Uterus (tissue), 4 donors: ENCODE measurements around the gene MKI67. TPM values are rescaled to one million over a fixed set of nuclear protein-coding genes. Genes with fewer than 3 reads are reported as not detected.
"Not testable (repeated sequence)": the region's sequence is repeated elsewhere in the genome, so short reads cannot be mapped to it uniquely, and the experiment has no call there.

Experiments used
- DNase-seq, 2 donors: peaks; one replicate each; pipeline ENCODE4 v3.0.0-alpha.2; 2019 to 2020
- H3K27ac ChIP-seq, 2 donors: fragments of 200-600 bp; sonication (generic); 1 replicate in 1 of 2; 2 replicates in 1 of 2; pipeline ENCODE4 v1.5.1; 2016 to 2018
- H3K27me3 ChIP-seq, 2 donors: fragments of 200-600 bp; sonication (generic); one replicate each; pipeline ENCODE4 v1.5.1; 2018 to 2019; ENCODE audit warnings: control low read depth in 1 of 2
- H3K36me3 ChIP-seq, 2 donors: fragments of 200-600 bp; sonication (generic); one replicate each; pipeline ENCODE4 v1.5.1; 2019; ENCODE audit warnings: control low read depth in 1 of 2
- H3K4me1 ChIP-seq, 2 donors: fragments of 200-600 bp; sonication (generic); one replicate each; pipeline ENCODE4 v1.5.1; 2018 to 2019; ENCODE audit warnings: control low read depth in 1 of 2
- H3K4me3 ChIP-seq, 2 donors: fragments of 200-600 bp; sonication (generic); 1 replicate in 1 of 2; 2 replicates in 1 of 2; pipeline ENCODE4 v1.5.1; 2018 to 2019; ENCODE audit warnings: mild to moderate bottlenecking in 1 of 2
- H3K9me3 ChIP-seq, 2 donors: fragments of 200-600 bp; sonication (generic); one replicate each; pipeline ENCODE4 v1.5.1; 2019; ENCODE audit warnings: control low read depth in 1 of 2
- POLR2A ChIP-seq, 2 donors: fragments of 450-650 bp; IDR thresholded peaks; one replicate each; pipeline ENCODE4 v1.6.1; 2016; ENCODE audit warnings: antibody characterized with exemption in 2 of 2, mild to moderate bottlenecking in 1 of 2, moderate library complexity in 1 of 2
- intact Hi-C: fragments of 100-400 bp; cut with DNase I; formaldehyde crosslinking; loops from one replicate; pipeline ENCODE4 v1.15.1; 2023; ENCODE audit warnings: low total_unique reads
- total RNA-seq, 4 donors: library from RNA; depleted of rRNA in 3 of 4; stranded (reverse); fragments of >200 nt in 3 of 4; gene quantifications; one replicate each; pipeline versions ENCODE4 v1.1.0 to v1.2.4, GENCODE V29; 2014 to 2023
- TF ChIP-seq, protein P1 (sequence below), 4 experiments: fragments of 200-600 bp in 2 of 4; fragments of 450-650 bp in 2 of 4; sonication (generic) in 2 of 4; IDR thresholded peaks; one replicate each; pipeline ENCODE4 v1.5.1; 2016 to 2019; ENCODE audit warnings: antibody characterized with exemption in 4 of 4, mild to moderate bottlenecking in 2 of 4, moderate library complexity in 1 of 4
- donor health status: DM: yes; HTN: yes; CAD: no.

The MKI67 gene
- total RNA-seq, 4 donors from 2014 or later, result under 0.01 to 16.9 (median 0.56) TPM

DNA sequence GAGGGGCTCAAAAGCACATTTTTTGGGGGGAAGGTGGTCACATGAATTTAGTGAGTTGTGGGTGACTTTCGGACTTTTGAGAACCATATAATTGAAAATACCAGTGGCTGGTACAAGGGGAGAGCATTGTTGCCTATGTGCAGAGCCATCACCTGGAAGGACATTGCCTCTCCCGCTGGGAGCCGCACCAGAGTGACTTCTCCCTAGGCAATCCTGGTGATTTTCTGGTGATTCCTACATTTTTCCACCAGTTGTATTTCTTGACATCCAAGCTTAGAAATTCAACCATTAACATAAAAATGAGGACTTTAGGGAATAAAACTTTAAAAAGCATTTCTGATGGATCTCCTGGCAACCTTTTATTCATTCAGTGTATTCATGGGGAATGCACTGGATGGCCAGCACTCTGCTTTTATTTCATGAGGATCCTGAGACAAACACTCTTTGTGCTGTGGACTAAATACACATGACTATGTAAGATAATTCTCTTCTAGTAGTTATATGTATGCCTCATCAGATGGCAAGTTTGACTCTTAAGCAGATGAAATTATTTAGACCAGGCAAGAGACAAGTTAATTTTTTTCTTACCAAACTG is 41.8 kb upstream of the MKI67 start:
- Histone ChIP-seq H3K4me3 (no peak overlapping the region), H3K27me3 (no peaks in the 10 kb centered on the region), H3K9me3 (no peaks in the 10 kb centered on the region), H3K4me1 (no peaks in the 10 kb centered on the region), H3K27ac (no peak overlapping the region), H3K36me3 (no peaks in the 10 kb centered on the region)
- intact Hi-C loops, result no loop called here
- TF ChIP-seq, protein P1, sequence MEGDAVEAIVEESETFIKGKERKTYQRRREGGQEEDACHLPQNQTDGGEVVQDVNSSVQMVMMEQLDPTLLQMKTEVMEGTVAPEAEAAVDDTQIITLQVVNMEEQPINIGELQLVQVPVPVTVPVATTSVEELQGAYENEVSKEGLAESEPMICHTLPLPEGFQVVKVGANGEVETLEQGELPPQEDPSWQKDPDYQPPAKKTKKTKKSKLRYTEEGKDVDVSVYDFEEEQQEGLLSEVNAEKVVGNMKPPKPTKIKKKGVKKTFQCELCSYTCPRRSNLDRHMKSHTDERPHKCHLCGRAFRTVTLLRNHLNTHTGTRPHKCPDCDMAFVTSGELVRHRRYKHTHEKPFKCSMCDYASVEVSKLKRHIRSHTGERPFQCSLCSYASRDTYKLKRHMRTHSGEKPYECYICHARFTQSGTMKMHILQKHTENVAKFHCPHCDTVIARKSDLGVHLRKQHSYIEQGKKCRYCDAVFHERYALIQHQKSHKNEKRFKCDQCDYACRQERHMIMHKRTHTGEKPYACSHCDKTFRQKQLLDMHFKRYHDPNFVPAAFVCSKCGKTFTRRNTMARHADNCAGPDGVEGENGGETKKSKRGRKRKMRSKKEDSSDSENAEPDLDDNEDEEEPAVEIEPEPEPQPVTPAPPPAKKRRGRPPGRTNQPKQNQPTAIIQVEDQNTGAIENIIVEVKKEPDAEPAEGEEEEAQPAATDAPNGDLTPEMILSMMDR (IDR thresholded peaks at IDR 0.05), result no peak
- TF ChIP-seq POLR2A (IDR thresholded peaks at IDR 0.05), result no peak
- no peak for DNase-seq

DNA sequence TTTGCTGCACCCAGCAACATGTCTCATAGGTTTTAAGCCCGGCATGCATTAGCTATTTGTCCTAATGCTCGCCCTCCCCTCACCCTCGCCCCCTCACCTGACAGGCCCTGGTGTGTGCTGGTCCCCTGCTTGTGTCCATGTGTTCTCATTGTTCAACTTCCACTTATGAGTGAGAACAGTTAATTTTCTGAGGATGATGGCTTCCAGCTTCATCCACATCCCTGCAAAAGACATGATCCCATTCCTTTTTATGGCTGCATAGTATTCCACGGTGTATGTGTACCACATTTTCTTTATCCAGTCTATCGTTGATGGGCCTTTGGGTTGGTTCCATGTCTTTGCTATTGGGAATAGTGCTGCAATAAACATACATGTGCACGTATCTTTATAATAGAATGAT is 40.9 kb upstream of the MKI67 start:
- intact Hi-C loops, H3K4me1 ChIP-seq, H3K27me3 ChIP-seq, H3K4me3 ChIP-seq, H3K9me3 ChIP-seq, H3K27ac ChIP-seq, H3K36me3 ChIP-seq, DNase-seq: not testable (repeated sequence)

DNA sequence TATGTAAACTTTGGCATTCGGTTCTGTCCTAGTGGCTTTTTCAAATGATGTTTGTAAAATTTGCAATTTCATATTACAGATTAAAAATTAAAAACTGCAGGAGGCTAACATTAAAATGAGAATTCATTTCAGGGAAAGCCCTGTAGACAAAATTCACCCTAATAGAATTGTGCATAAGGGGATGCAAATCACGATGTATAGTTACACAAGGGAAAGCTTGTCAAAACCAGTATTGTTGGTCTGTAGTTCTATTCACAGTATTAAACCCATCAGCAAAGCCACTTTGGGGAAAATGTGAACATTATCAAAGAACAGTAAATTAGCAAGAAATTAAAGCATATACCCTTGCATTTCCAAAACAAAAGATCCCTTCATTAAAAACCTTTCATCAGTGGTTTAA is 39.9 kb upstream of the MKI67 start:
- Histone ChIP-seq H3K9me3 (no peaks in the 10 kb centered on the region), H3K36me3 (no peaks in the 10 kb centered on the region), H3K27me3 (no peaks in the 10 kb centered on the region), H3K27ac (no peak overlapping the region), H3K4me1 (no peaks in the 10 kb centered on the region), H3K4me3 (no peak overlapping the region)
- intact Hi-C loops, result no loop called here
- TF ChIP-seq POLR2A (IDR thresholded peaks at IDR 0.05), result no peak
- TF ChIP-seq, protein P1 (IDR thresholded peaks at IDR 0.05), result no peak
- DNase-seq, result no peak

DNA sequence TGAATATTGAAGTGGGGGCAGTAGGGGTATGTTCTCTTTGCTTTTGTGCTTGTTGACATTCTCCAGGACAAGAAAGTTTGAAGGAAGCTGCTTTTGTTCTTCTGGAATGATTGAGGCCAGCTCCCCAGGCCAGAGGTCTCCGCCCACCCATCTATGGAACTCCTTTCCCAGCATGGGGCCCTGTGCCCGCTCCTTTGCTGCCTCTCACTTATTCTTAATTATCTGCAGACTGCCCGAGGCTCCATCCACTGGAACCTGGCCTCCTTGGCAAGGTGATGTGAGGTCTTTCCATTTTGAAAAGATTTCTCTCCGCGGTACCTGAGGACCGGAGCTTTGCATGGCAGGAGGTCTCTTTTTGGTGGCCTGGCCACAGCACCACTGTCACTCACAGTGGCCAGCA is 39.3 kb upstream of the MKI67 start:
- Histone ChIP-seq H3K9me3 (no peaks in the 10 kb centered on the region), H3K36me3 (no peaks in the 10 kb centered on the region), H3K27ac (no peak overlapping the region), H3K4me1 (no peaks in the 10 kb centered on the region), H3K27me3 (no peaks in the 10 kb centered on the region), H3K4me3 (no peak overlapping the region)
- intact Hi-C loops, result no loop called here
- DNase-seq, result no peak
- TF ChIP-seq, protein P1 (IDR thresholded peaks at IDR 0.05), result no peak
- no peak for TF ChIP-seq POLR2A (IDR thresholded peaks at IDR 0.05)

DNA sequence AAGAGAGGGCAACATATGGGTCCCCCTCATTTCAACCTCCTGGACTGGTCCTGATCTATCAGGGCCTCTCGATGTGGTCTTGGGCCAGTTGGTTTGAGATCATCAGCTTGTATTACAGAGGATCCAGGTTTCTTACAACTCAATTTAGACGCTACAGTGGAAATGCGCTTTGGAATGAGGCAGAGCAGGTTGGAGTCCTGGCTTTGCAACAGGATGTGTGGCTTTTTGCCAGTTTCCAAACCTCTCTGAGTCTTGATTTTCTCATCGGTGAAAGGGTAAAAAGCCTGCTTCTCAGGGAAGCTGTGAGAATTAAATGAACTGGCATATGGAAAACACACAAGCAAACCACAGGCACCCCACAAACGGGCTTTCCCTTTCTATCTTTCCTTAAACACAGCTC is 37.5 kb upstream of the MKI67 start:
- H3K9me3 ChIP-seq, result no peaks in the 10 kb centered on the region
- H3K4me3 ChIP-seq, result no peak overlapping the region
- H3K27ac ChIP-seq, result no peak overlapping the region
- H3K27me3 ChIP-seq, result no peaks in the 10 kb centered on the region
- DNase-seq, result no peak
- no peaks in the 10 kb centered on the region for H3K36me3 ChIP-seq
- TF ChIP-seq, protein P1 (IDR thresholded peaks at IDR 0.05), result no peak
- TF ChIP-seq POLR2A (IDR thresholded peaks at IDR 0.05), result no peak
- no peaks in the 10 kb centered on the region for H3K4me1 ChIP-seq
- intact Hi-C loops, result no loop called here

DNA sequence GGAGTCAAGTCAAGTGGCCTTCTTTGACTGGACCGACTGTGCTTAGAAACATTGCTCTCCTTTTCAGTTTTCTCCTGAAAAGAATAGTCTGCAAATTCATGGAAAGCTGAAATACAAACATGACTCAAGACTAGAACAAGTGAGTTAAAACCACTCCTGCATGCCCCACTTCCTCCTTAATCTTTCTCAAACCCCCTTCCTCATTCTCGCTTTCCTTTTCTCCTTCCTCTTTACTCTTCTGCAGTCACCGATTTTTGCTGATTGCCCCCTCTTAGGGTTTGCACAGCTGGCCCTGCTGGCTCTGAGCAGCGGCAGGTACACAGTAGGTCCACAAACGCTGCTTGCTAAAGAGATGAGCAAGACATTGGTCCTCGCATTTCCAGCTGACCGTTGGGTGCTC is 34.8 kb upstream of the MKI67 start:
- intact Hi-C loops, result no loop called here
- Histone ChIP-seq H3K4me1 (no peaks in the 10 kb centered on the region), H3K9me3 (no peaks in the 10 kb centered on the region), H3K4me3 (no peak overlapping the region), H3K36me3 (no peaks in the 10 kb centered on the region), H3K27ac (no peak overlapping the region), H3K27me3 (peaks cover 0 to 4% of the 10 kb centered on the region in 2 donors)
- TF ChIP-seq, protein P1 (IDR thresholded peaks at IDR 0.05), result no peak
- no peak for TF ChIP-seq POLR2A (IDR thresholded peaks at IDR 0.05)
- no peak for DNase-seq
